ENCODE data around the gene SMAP2.

Gene SMAP2

GRCh38 chr1:40449684-40450494, 76.4 kb downstream of the SMAP2 start, which contains the start of gene ZFP69B:
ZFP69B (plus strand) TSS chr1:40450476; CDS start chr1:40450962, 486 bp downstream.
- Histone ChIP-seq H2AFZ (peak within 1 kb of the TSS; percentile 76), H3K36me3 (ENCODE audit: control insufficient read depth, insufficient read depth, low read length) (no peaks in the 10 kb centered on the region), H3K27ac (peak within 1 kb of the TSS; percentile 62), H3K9ac (no peak within 1 kb of the TSS), H3K4me1 (no peaks in the 10 kb centered on the region), H3K4me2 (ENCODE audit: low read length) (peak within 1 kb of the TSS; percentile 100), H3K4me3 (ENCODE audit: low read depth, low read length) (peak within 1 kb of the TSS; percentile 80), H3K79me2 (no peaks in the 10 kb centered on the region), H3K27me3 (ENCODE audit: control insufficient read depth, insufficient read depth, low read length) (no peaks in the 10 kb centered on the region), H3K9me3 (ENCODE audit: control insufficient read depth, low read length) (no peaks in the 10 kb centered on the region)
- TF ChIP-seq CTCF (IDR thresholded peaks at IDR 0.05) = no peak

- TF ChIP-seq CTCF (IDR thresholded peaks at IDR 0.05) = no peak
- H3K27ac ChIP-seq = peak overlapping the region; percentile 62
These were observed 77.1 kb downstream of the SMAP2 start for GRCh38 chr1:40450495-40451237.

GRCh38 chr1:40451238-40451585, 77.7 kb downstream of the SMAP2 start:
- no peak overlapping the region for H3K27ac ChIP-seq
- no peak for TF ChIP-seq CTCF (IDR thresholded peaks at IDR 0.05)
- no peaks in the 10 kb centered on the region for H3K4me1 ChIP-seq
- H3K4me3 ChIP-seq (ENCODE audit: low read depth, low read length) = no peak overlapping the region
- H2AFZ ChIP-seq = no peak overlapping the region
- no peaks in the 10 kb centered on the region for H3K27me3 ChIP-seq (ENCODE audit: control insufficient read depth, insufficient read depth, low read length)
- H3K4me2 ChIP-seq (ENCODE audit: low read length) = no peak overlapping the region
- H3K79me2 ChIP-seq = no peaks in the 10 kb centered on the region
- no peak overlapping the region for H3K9ac ChIP-seq
- H3K9me3 ChIP-seq (ENCODE audit: control insufficient read depth, low read length) = no peaks in the 10 kb centered on the region
- H3K36me3 ChIP-seq (ENCODE audit: control insufficient read depth, insufficient read depth, low read length) = no peaks in the 10 kb centered on the region

More at GRCh38 chr1:40450495-40451237, 77.1 kb downstream of the SMAP2 start:
- Histone ChIP-seq H2AFZ (peak overlapping the region; percentile 76), H3K4me3 (ENCODE audit: low read depth, low read length) (peak overlapping the region; percentile 80), H3K36me3 (ENCODE audit: control insufficient read depth, insufficient read depth, low read length) (no peaks in the 10 kb centered on the region), H3K79me2 (no peaks in the 10 kb centered on the region), H3K27me3 (ENCODE audit: control insufficient read depth, insufficient read depth, low read length) (no peaks in the 10 kb centered on the region), H3K4me2 (ENCODE audit: low read length) (peak overlapping the region; percentile 100), H3K4me1 (no peaks in the 10 kb centered on the region), H3K9ac (no peak overlapping the region), H3K9me3 (ENCODE audit: control insufficient read depth, low read length) (no peaks in the 10 kb centered on the region)

- H2AFZ ChIP-seq = no peak overlapping the region
- TF ChIP-seq CTCF (IDR thresholded peaks at IDR 0.05) = no peak
- H3K9me3 ChIP-seq (ENCODE audit: control insufficient read depth, low read length) = no peaks in the 10 kb centered on the region
- no peaks in the 10 kb centered on the region for H3K79me2 ChIP-seq
- H3K4me2 ChIP-seq (ENCODE audit: low read length) = no peak overlapping the region
- H3K36me3 ChIP-seq (ENCODE audit: control insufficient read depth, insufficient read depth, low read length) = no peaks in the 10 kb centered on the region
- H3K27ac ChIP-seq = no peak overlapping the region
- no peak overlapping the region for H3K9ac ChIP-seq
- no peaks in the 10 kb centered on the region for H3K4me1 ChIP-seq
- no peak overlapping the region for H3K4me3 ChIP-seq (ENCODE audit: low read depth, low read length)
- H3K27me3 ChIP-seq (ENCODE audit: control insufficient read depth, insufficient read depth, low read length) = no peaks in the 10 kb centered on the region
These were observed 81.3 kb downstream of the SMAP2 start for GRCh38 chr1:40454873-40455272.
